Measurements from ENCODE around the gene NKTR.

NKTR gene

GRCh38 chr3:42649783-42650182 is 49.3 kb downstream of the NKTR start:
- DNase-seq (ENCODE audit: extremely low spot score): no peak
- ChIA-PET CTCF (interaction anchor here (1.0 kb wide), 1 partner anchor 12 kb away, joined by 3 read pairs; no protein-coding TSS in a partner anchor), POLR2A (no interaction called here)
- no peak for TF ChIP-seq CTCF (IDR thresholded peaks at IDR 0.05; ENCODE audit: control extremely low read depth, extremely low read depth, low read depth, missing control alignments)

- DNase-seq (ENCODE audit: extremely low spot score): no peak
- ChIA-PET POLR2A (interaction anchor here (1.0 kb wide), 1 partner anchor 36 kb away, joined by 3 read pairs; no protein-coding TSS in a partner anchor), CTCF (interaction anchor here (1.1 to 3.9 kb wide), 3 partner anchors 9 to 14 kb away, joined by 3 to 19 read pairs (median 5); no protein-coding TSS in a partner anchor)
- no peak for TF ChIP-seq CTCF (IDR thresholded peaks at IDR 0.05; ENCODE audit: control extremely low read depth, extremely low read depth, low read depth, missing control alignments)
Observed at GRCh38 chr3:42651248-42652091, 51.0 kb downstream of the NKTR start.

DNA sequence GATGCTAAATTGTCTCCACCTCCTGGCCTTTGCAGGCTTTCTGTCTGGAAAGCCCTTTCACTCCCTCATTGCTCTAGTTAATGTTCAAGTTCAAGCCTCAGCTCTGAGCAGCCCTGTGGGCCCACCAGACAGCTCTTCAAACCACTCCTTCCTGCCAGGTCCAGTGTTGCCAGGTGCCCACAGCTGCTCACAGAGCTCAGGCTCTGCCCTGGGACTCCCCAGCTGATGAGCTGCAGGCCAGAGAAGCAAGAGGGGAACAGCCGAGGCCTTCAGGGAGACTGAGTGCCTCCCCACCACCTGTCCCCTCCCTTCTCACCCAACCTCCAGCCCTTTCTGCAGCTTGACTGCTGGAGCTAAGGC is 51.7 kb downstream of the NKTR start:
- POLR2A ChIA-PET: interaction anchor here (1.0 kb wide), 1 partner anchor 37 kb away, joined by 3 read pairs; no protein-coding TSS in a partner anchor
- DNase-seq (ENCODE audit: extremely low spot score): peak; percentile 18
- CTCF ChIA-PET: interaction anchor here (1.1 to 3.9 kb wide), 3 partner anchors 10 to 15 kb away, joined by 3 to 19 read pairs (median 5); no protein-coding TSS in a partner anchor
- no peak for TF ChIP-seq CTCF (IDR thresholded peaks at IDR 0.05; ENCODE audit: control extremely low read depth, extremely low read depth, low read depth, missing control alignments)

- ChIA-PET CTCF (interaction anchor here (1.1 to 3.9 kb wide), 2 partner anchors 10 to 15 kb away, joined by 3 to 19 read pairs; no protein-coding TSS in a partner anchor), POLR2A (interaction anchor here (1.0 kb wide), 1 partner anchor 37 kb away, joined by 3 read pairs; no protein-coding TSS in a partner anchor)
- no peak for TF ChIP-seq CTCF (IDR thresholded peaks at IDR 0.05; ENCODE audit: control extremely low read depth, extremely low read depth, low read depth, missing control alignments)
- DNase-seq (ENCODE audit: extremely low spot score): peak; percentile 43
Observed at GRCh38 chr3:42652611-42653302, 52.3 kb downstream of the NKTR start.

DNA sequence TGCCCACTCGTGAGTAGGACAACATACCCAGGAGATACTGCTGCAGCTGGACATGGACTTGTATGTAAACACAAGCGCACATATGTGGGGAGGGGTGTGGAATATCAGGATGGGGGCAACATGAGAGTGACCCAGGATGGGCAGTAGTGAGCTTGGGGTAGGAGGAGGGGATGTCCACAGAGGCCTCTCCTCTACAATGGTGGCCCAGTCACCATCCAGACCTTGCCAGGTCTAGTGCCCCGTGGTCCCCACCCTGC is 52.7 kb downstream of the NKTR start:
- TF ChIP-seq CTCF (IDR thresholded peaks at IDR 0.05; ENCODE audit: control extremely low read depth, extremely low read depth, low read depth, missing control alignments): no peak
- ChIA-PET POLR2A (no interaction called here), CTCF (interaction anchor here (3.9 kb wide), 1 partner anchor 11 kb away, joined by 19 read pairs; no protein-coding TSS in a partner anchor)
- peak; percentile 13 for DNase-seq (ENCODE audit: extremely low spot score)

GRCh38 chr3:42653560-42654330 is 53.3 kb downstream of the NKTR start, which contains the start of gene ZBTB47:
Gene ZBTB47 (plus strand): TSS chr3:42653697. CDS start chr3:42658356, 4,659 bp downstream.
- POLR2A ChIA-PET: no interaction called here

More at GRCh38 chr3:42653560-42654330, 53.3 kb downstream of the NKTR start, which contains the start of gene ZBTB47:
- TF ChIP-seq CTCF (IDR thresholded peaks at IDR 0.05; ENCODE audit: control extremely low read depth, extremely low read depth, low read depth, missing control alignments): no peak
- peak; percentile 28 for DNase-seq (ENCODE audit: extremely low spot score)
- CTCF ChIA-PET: interaction anchor here (1.4 to 3.9 kb wide), 2 partner anchors 11 to 17 kb away, joined by 6 to 19 read pairs; no protein-coding TSS in a partner anchor

Measured in GM10248 (cell line).